ENCODE measurements around the gene GPRIN2.
A peak's percentile ranks its signal among the peaks of the same experiment; 100 is the strongest.
"Not testable (repeated sequence)": the region's sequence is repeated elsewhere in the genome, so short reads cannot be mapped to it uniquely, and the experiment has no call there.

Gene GPRIN2

DNA sequence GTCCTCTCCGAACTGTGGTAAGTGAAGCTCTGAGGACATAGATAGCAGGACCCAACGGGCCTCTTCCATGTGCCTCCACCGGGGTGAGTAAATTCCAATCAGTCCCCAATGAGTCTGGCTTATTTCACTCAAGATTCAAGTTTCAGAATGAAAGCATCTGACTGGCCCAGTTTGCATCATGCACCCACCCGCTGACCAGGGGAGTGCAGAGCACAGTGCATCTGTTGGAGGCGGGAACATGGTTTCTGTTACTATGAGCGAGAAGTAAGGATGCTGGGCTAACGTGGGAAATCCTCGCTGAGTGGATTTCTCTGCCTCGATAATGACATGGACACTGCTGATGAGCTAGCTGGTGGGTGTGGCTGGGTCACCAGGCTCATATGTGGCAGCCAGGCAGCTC is 10.7 kb upstream of the GPRIN2 start:
- not testable (repeated sequence) for DNase-seq (ENCODE audit: low spot score)

- DNase-seq (ENCODE audit: low spot score) = peak; percentile 62
Measured at GRCh38 chr10:46565591-46566332, 9.3 kb upstream of the GPRIN2 start.

DNA sequence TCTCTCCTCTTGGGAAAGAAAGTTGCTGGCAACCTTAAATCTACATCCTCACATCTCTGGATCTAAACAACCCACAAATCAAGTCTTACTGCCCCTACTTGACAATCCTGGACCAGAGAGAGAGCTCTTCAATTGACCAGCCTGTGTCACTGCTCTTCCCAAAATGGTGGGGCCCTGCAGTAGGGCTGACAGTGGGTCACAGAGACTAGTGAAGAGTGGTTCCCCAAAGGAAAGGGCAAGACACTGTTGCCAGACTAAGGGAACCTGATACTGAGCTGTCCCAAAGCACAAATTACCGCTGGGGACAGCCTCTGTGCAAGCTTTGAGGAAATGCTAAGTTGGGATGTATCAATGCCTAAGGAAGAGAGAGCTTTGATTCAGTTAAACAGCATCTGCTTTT is 4.5 kb upstream of the GPRIN2 start:
- DNase-seq (ENCODE audit: low spot score) = no peak

DNA sequence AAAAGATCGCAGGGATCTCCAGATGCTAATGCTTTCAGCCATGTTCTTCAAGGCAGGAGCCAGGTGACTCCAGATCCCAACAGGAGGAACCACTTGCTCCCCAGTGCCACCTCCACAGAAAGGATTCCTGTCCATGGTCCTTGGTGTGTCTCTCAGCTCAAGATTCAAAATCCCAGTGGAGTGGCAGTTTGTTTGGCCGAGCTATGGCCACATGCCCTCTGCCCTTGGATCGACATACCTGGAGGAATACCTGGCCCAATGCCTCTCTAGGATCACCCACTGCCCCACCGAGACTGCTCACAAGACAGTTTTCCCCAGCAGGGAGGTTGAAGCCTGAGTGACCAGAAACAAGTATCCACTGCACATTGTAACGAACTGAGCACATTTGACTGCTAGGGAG is 3.9 kb upstream of the GPRIN2 start:
- no peak for DNase-seq (ENCODE audit: low spot score)

GRCh38 chr10:46559231-46559671 is 2.8 kb upstream of the GPRIN2 start:
- DNase-seq (ENCODE audit: low spot score) = no peak

DNA sequence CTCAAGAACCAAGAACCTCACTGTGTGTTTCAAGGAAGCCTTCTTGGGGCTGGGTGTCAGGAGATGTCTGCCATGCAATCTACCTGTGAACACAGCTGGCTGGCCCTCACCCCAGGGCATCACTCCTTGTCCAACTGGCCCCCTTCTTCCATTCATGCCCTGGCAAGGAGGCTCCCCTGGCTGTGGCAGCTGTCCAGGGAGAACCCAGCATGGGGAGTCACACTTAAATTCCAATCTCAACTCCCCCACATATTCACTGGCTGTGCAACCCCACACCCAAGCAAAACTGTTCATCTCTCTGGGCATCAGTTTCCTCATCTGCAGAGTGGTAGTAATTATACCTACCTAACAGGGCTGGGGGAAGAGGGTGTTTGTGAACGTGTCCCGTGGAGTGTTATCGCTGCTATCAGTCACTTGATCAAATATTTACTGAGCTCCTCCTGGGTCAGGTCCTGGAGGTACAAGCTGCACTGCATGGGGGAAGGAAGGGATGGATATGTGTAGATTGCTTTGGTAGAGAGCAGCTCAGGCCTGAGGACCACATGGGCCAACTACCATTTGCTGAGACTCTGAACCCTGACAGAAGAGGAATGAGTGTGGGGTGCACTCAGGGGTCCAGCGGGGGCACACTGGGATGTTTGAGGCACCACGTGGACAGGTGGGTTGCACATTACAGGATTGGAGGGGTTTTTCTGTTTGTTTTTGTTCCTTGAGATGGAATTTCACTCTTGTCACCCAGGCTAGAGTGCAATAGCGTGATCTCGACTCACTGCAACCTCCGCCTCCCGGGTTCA is 2.1 kb upstream of the GPRIN2 start:
- DNase-seq (ENCODE audit: low spot score) = no peak

GRCh38 chr10:46558122-46558391 is 1.6 kb upstream of the GPRIN2 start:
- no peak for DNase-seq (ENCODE audit: low spot score)

DNA sequence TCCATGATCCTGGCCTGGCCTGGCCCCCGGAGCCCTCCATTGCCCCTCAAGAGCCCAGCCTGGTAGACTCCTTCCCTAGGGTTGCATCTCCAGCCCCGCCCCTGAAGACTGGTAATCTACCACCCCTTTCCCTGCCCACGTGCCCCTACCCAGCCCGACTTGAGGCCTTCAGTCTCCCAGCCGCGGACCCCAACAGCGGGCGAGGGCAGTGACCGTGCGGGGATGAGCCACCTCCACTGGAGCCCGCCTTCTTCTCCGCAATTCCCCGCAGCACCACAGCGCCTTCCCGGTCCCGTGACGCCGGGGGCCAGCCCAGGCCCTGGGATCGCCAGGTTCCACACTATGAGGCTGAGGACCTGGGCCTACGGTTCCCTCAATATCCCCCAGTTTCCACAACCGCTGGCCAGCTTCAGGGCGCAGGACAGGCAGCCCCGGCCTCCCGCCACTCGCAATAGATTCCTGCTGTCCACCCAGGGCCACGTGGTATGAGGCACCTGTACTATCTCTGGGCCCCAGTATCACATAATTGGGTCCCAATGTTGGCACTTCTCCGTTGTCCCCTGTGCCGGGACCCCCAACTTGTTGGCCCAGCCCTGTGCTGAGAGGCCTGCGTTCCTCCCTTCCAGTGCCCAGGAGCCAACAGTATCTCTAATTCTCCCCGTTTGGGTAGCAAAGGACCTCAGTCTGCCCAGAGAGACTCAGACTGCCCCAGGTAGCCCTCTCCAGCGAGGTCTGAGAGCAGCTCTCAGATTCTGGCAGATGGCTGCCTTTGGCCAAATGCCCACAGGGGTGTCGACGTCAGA is 1.1 kb upstream of the GPRIN2 start:
- DNase-seq (ENCODE audit: low spot score) = no peak

GRCh38 chr10:46555713-46556514 is 544 bp downstream of the GPRIN2 start:
- DNase-seq (ENCODE audit: low spot score) = no peak

DNA sequence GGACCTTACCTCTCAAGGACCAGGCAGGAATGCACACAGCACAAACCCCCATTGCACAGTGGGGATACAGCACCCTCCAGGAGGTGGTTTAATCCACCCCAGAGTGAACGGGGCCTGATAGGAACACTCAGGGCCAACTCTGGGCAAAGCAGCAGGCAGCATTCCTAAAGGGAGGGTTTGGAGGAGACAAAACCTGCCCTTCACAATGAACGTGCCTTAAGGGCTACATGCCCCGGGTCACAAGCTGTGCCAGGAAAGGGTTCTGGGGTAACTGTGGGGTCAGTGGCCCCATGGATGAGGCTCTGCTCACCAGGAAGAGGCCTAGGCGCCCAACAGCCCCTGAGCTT is 1.1 kb downstream of the GPRIN2 start:
- DNase-seq (ENCODE audit: low spot score) = no peak

DNA sequence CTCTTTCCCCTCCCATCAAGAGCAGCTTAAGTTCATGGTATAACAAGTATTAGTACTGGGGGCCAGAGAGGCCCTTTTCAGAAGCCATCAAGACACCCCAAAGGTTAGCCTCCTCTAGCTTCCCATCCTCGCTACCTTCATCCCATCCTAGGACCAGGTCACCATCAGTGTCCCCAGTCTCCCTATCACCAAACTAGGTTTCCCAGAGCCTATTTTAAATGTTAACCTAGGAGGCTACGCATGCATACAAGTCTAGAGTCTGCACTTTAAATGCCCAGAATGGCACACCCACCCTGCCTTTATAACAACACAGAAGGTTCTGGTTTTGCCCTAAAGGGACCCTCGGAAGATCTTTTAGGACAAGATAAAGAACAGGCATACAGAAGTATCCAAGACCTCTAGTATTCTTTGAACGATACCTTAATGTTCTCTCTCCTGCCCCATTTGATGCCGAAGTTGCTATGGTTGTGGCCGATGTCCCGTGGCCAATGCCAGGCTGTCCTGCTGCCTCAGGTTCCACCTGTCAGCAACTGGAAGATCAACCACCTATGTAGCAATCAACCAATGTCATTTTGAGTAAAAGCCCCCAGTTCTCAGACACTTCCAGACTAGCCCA is 2.2 kb downstream of the GPRIN2 start:
- no peak for DNase-seq (ENCODE audit: low spot score)

DNA sequence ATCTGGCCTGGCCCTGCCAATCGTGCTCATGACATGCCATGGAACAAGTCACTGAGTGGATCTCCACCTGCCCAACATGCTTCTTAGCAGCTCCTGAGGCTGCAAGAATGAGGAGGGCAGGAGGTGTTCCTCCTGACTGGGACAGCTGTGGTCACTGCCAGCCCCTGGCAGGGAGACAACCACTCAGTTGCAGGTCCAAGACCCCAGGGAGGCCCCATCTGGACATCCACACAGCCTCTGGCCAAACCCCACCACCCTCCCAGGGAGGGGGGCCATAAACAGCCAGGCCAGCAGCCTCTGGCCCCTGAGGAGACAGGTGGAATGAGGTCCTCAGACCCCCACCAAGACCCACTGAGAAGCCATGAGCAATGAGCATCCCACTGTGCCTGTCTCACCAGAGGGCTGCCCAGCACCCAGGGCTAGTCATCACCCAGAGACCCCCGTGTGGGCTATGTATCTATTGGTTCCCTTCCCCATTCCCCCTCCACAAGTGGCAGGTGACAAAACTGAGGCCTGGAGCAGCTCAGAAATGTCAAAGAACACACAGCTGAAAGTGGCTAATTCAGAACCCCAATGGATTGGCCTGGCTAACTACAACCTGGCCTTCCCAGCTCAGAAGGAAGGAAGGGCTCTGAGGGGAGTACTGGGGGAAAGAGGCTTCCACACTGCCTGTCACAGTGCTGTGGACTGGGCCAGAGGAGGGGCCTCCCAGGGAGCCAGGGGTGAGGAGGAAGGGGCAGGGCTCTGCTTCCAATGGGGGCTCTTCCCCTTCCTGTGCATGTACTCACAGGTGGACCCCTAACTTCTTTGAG is 3.0 kb downstream of the GPRIN2 start:
- no peak for DNase-seq (ENCODE audit: low spot score)

GRCh38 chr10:46552526-46553237 is 3.8 kb downstream of the GPRIN2 start:
- no peak for DNase-seq (ENCODE audit: low spot score)

- no peak for DNase-seq (ENCODE audit: low spot score)
Measured at GRCh38 chr10:46551701-46552525, 4.5 kb downstream of the GPRIN2 start.

GRCh38 chr10:46550795-46551700 is 5.4 kb downstream of the GPRIN2 start:
- DNase-seq (ENCODE audit: low spot score) = no peak

DNA sequence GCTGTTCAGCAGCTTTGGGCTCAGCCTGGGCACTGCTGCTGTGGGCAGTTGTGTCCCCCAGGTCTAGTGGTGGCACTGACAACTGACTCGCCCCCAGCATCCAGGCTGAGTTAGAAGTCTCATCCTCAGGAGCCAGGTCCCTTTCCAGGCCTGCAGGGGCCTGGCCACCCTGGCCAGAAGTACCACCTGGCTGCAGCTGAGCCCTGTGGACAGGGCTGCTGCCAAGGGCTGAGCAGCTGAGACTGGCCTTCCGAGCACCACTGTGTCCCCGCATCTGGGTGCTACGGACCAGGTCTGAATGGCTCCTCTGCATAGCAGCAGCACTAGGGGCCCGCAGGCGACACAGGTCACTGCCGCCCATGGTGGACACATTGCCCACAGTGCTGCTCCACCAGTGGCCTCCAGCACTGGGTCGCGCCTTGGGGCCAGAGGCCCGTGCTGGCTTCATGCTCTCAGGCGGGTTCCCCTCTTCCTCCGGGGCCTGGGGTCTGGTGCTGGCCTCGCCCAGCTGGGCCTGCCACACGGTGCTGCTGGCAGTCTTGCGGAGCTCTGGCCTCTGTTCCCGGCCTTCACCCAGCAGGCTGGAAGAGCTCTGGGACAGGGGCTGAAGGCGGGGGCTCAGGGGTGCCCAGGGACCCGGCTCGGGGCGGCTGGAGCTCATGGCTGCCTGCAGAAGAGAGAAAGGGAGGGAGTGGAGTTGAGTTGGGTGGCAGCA is 6.2 kb downstream of the GPRIN2 start:
- DNase-seq (ENCODE audit: low spot score) = no peak

Measured in activated CD4-positive, alpha-beta T cell treated with anti-CD3 and anti-CD28 coated beads, Interleukin-2, Interleukin-4, amounts not matched to agents 100 ng/mL and 50 ng/mL, durations not matched to agents 16 hours and 8 hours (primary cell).